ENCODE results near the gene CCDC15. TPM values are rescaled to one million over a fixed set of nuclear protein-coding genes. Genes with fewer than 3 reads are reported as not detected.

The CCDC15 gene
- total RNA-seq, 1 donor from 2014 or later: 3.3 TPM

- no peak for DNase-seq (ENCODE audit: low read depth)
- H3K4me3 ChIP-seq (ENCODE audit: low read depth, low read length): no peak overlapping the region
- no peak for TF ChIP-seq CTCF (conservative IDR thresholded peaks at IDR 0.05; ENCODE audit: low read depth, low read length)
Observed at GRCh38 chr11:124942466-124943253, 11.3 kb upstream of the CCDC15 start.

GRCh38 chr11:124943254-124943616, 10.8 kb upstream of the CCDC15 start:
- DNase-seq (ENCODE audit: low read depth): no peak
- TF ChIP-seq CTCF (conservative IDR thresholded peaks at IDR 0.05; ENCODE audit: low read depth, low read length): no peak

GRCh38 chr11:124943741-124944140, 10.3 kb upstream of the CCDC15 start:
- DNase-seq (ENCODE audit: low read depth): no peak
- H3K4me3 ChIP-seq (ENCODE audit: low read depth, low read length): no peak overlapping the region
- TF ChIP-seq CTCF (conservative IDR thresholded peaks at IDR 0.05; ENCODE audit: low read depth, low read length): no peak

More at GRCh38 chr11:124943254-124943616, 10.8 kb upstream of the CCDC15 start:
- no peak overlapping the region for H3K4me3 ChIP-seq (ENCODE audit: low read depth, low read length)

DNA sequence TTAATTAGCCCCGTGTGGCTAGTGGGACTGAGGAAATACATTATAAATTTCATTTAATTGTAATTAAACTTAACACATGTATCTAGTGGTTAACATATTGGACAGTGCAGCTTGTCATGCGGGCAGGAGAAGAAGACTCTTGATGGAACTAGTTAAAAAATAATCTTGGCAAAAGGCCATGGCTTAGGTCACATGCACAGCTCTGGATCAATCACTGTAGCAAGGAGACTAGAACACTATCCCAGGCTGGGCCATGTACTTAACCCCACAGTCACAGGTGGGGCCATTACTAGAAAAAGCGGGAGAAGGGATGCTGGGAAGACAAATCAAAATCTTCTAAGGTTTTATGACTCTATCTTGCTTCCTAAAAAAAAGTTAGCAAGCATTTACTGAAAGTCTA, 9.4 kb upstream of the CCDC15 start:
- peak; percentile 27 for DNase-seq (ENCODE audit: low read depth)
- TF ChIP-seq CTCF (conservative IDR thresholded peaks at IDR 0.05; ENCODE audit: low read depth, low read length): no peak
- H3K4me3 ChIP-seq (ENCODE audit: low read depth, low read length): no peak overlapping the region

DNA sequence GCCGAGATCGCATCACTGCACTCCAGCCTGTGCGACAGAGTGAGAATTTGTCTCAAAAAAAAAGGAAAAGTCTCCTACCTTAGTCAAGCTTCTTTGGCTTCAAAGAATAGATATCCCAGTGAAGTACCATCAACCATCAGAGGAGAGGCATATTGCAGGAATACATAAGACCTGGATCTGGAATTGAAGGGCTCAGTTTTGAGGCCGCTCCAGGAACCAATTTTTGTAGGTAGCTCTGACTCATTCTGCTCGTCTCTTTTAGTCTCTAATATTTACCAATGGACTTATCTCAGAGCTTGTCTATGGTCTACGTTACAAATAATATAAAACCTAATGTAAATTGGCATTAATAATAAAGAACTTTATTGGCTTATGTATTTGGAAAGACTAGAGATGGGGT, 8.2 kb upstream of the CCDC15 start:
- DNase-seq (ENCODE audit: low read depth): no peak
- H3K4me3 ChIP-seq (ENCODE audit: low read depth, low read length): no peak overlapping the region
- no peak for TF ChIP-seq CTCF (conservative IDR thresholded peaks at IDR 0.05; ENCODE audit: low read depth, low read length)

GRCh38 chr11:124946735-124947141, 7.3 kb upstream of the CCDC15 start:
- H3K4me3 ChIP-seq (ENCODE audit: low read depth, low read length): no peak overlapping the region
- TF ChIP-seq CTCF (conservative IDR thresholded peaks at IDR 0.05; ENCODE audit: low read depth, low read length): no peak
- DNase-seq (ENCODE audit: low read depth): no peak

Measured in epithelial cell of proximal tubule (primary cell).